GM19025 (cell line): ENCODE results near the gene BTBD9.

ENCODE experiments used
- ATAC-seq: cut with Tn5 transposase; IDR thresholded peaks from one replicate; pipeline ENCODE4 v1.9.1; 2021; ENCODE audit warnings: mild to moderate bottlenecking, low read depth, moderate library complexity; ENCODE audit not compliant: unreplicated experiment

The BTBD9 gene

DNA sequence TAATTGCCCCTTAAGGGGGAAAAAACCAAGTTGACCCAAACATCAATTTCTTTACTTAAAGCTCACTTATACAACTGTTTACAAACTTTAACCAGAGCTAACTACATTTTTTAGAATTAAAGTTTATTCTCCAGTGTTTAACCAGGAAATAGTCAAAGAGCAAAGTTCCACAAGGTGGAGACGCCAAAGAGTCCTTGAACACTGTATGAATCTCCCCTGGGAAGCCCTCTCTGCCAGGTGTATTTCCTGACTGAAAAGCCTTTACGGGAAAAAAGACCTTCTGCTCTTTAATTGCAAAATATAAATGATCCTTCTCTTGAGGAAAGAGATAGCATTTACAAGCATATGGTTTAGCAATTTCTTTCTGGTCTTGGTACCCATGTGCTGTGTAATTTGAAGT, 36.2 kb downstream of the BTBD9 start:
- no peak for ATAC-seq

DNA sequence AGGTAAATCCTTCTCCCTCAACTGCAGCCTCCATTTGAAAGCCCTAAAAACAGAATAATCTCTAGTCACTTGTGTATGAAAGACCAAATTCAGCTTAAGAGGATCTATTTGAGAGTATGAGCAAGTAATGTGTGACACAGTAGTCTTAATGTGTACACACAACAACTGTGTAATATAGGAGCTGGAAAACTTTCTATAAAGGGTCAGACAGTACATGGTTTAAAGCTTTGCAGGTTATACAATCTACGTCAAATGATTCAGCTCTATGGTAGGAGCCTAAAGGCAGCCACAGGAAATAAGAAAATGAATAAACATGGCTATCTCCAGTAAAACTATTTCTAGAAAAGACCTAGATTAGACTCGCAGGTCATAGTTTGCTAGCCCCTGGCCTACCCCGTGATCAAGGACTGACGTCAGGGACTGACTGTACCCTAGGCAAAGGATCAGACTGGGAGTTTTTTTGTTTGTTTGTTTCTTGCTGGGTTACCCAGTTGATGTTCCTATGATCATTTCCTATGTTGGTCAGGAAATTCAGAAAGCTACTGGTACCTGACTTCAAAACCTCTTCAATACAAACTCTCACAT, 39.7 kb downstream of the BTBD9 start:
- ATAC-seq, result no peak

DNA sequence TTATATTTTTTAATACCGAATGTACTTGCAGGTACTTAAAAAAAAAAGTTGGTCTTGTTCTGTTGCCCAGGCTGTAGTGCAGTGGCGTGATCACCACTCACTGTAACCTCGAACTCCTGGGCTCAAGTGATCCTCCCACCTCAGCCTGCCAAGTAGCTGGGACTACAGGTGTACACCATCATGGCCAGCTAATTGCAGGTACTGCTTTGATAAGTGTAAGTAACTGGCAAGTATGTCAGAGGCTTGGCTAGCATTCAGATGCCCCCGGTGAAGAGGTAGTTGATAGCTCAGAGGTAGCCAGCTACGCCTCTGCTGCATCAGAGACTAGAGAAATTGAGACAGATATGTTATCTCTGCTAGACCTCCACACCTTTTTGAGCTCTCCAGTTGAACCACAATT, 40.5 kb downstream of the BTBD9 start:
- no peak for ATAC-seq

- no peak for ATAC-seq
Measured at GRCh38 chr6:38593998-38594665, 45.6 kb downstream of the BTBD9 start.

GRCh38 chr6:38593409-38593808, 46.3 kb downstream of the BTBD9 start:
- no peak for ATAC-seq

- no peak for ATAC-seq
Measured at GRCh38 chr6:38591439-38591838, 48.3 kb downstream of the BTBD9 start.

DNA sequence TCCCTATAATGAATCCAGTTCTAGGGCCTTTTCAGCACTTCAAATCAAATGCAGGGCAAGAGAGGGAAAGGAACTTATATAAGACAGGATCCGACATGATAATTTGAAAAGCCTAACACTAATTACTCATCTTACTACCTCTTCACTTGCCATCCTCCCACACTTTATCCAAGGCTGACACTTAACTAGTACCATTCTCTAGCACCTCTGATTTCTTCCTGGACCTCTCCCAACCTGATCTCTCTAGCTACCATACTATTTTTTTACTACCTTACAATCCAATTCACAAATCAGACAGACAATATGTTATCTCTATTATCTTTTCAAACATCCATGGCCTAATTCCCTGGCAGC, 50.4 kb downstream of the BTBD9 start:
- ATAC-seq, result no peak

DNA sequence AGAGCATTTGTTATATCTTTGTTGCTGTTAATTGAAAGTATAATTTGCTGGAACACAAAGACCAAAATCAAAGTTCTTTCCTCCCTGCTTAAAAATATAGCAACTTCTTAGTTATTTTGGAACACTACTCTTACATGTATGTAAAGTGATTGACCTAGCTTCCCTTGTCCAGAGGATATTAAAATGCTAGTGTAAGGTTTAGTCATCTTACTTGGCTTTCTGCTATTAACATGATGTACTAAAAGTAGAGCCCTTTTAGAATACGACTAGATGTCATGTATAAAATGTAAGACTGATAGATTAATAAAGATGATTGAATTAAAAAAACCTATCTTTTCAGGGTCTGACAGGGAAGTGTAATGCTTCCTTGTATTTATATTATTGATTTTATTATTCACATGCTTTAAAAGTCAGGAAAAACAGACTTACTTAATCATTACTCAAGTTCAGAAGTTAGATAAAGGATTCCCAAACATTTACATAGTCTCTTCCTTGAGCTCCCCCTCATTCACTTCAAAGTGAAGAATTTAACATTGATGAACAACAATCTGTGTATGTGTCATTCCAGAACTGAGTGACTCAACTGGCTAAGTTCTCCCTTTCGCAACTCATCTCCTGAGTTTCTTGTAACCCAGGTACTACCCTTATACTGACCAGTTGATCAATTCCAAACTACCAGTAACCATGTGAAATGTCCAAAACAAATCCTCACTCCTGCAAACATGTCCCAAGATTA, 50.9 kb downstream of the BTBD9 start:
- no peak for ATAC-seq

GRCh38 chr6:38587766-38588362, 51.9 kb downstream of the BTBD9 start:
- ATAC-seq, result no peak

DNA sequence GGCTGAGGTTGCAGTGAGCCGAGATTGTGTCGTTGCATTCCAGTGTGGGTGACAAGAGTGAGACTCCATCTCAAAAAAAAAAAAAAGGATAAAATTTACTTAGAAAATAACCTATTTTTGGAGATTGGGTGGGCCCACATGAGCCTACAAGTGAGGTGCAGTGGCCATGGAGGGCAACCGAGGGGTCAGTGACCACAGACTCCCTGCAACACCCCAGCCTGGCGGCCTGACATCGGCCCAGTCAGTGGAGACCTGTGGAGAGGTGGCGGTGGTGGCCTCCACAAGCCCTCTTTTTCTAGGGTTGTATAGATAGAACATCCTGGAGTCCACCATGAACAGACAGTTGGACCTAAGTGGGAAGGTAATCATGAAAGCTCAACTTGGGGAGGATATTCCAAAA, 52.7 kb downstream of the BTBD9 start:
- ATAC-seq, result no peak

- no peak for ATAC-seq
Measured at GRCh38 chr6:38584731-38585130, 55.0 kb downstream of the BTBD9 start.

- no peak for ATAC-seq
Measured at GRCh38 chr6:38583523-38583922, 56.2 kb downstream of the BTBD9 start.

DNA sequence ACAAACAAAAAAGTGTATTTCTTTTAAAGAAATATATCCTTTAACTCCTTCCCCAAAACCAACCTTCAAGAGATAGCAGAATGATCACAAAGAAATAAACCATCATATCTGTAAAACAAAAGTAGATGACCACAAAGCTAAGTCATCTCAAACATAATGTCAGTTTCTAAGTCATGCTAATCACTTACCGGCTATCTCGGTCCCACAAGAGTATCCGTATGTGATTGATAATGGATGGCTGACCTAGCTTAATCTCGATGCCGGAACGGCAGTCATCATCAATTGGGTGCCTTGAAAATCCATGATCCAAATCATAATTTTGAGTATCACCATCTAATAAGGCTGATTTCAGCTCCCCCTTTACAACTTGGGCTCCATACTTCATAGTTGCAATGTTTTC, 59.7 kb downstream of the BTBD9 start:
- no peak for ATAC-seq

- ATAC-seq, result no peak
Measured at GRCh38 chr6:38579010-38579628, 60.6 kb downstream of the BTBD9 start.

DNA sequence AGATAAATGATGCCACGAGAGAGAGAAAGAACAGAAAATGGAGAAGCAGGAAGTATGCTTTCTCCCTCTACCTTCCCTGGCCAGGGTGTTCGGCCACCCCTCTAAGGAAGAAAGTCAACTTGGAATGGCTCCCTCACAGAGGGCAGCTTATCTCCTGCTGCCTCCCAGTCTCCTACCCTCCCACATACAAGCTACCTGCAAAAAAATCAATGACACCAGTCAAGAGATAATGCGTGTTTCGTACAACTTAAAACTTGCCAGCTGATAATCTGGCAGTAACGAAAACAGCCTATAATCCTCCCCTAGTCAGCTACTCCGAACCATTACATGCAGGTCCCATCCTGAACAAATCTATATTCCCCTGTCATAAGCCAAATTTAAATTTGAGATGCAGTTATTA, 61.7 kb downstream of the BTBD9 start:
- ATAC-seq, result no peak

DNA sequence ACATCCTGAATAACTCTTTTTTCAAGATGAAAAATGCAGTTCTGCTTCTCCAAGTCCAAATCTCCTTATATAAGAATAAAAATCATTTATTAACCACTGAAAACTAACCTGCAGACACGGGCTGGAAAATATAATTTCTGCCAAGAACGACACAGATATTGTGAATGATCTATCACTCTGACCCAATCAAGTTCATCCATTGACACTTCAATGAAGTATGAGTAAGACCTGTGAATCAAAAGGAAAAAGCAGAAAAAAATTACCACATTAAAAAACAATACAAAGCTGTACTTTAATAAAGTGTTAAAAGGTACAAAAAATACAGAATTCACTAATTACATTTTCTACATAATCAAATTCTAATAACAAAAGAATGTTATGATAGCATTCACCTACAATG, 62.2 kb downstream of the BTBD9 start:
- ATAC-seq, result no peak

- ATAC-seq, result no peak
Measured at GRCh38 chr6:38573801-38574395, 65.8 kb downstream of the BTBD9 start.

GRCh38 chr6:38572186-38572813, 67.4 kb downstream of the BTBD9 start:
- no peak for ATAC-seq

DNA sequence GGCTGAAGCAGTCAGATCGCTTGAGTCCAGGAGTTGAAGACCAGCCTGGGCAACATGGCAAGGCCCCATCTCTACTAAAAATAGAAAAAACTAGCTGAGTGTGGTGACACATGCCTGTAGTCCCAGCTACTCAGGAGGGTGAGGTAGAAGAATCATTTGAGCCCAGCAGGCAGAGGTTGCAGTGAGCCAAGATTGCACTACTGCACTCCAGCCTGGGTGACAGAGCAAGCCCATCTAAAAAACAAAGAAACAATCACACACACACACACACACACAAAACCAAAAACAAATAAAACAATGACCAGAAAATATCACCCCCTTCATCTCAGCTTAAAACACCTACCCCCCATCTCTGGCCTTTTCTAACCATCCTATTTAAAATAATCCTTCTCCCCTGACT, 68.0 kb downstream of the BTBD9 start:
- ATAC-seq, result no peak

- no peak for ATAC-seq
Measured at GRCh38 chr6:38570750-38571149, 69.0 kb downstream of the BTBD9 start.
